ENCODE measurements around the gene OCA2. TPM values are rescaled to one million over a fixed set of nuclear protein-coding genes. Genes with fewer than 3 reads are reported as not detected.

Gene OCA2
- total and polyA plus RNA-seq, 2 of the 4 experiments (the other 2 are of a cell fraction), result under 0.01 to 0.03 TPM

GRCh38 chr15:28068930-28069329 is 30.2 kb downstream of the OCA2 start:
- ChIA-PET POLR2A (ENCODE audit: unreplicated experiment) (no interaction called here), CTCF (no interaction called here)
- Histone ChIP-seq H3K9ac (ENCODE audit: low read depth, low read length) (no peak overlapping the region), H3K9me1 (ENCODE audit: insufficient read depth, low read length) (no peaks in the 10 kb centered on the region), H2AK9ac (replicated peaks; ENCODE audit: low read depth, low read length, poor library complexity) (no peak overlapping the region), H3K27ac (ENCODE audit: insufficient read depth, low read length) (no peak overlapping the region), H4K8ac (ENCODE audit: low read depth in 2 of 2, low read length in 2 of 2) (no peak overlapping the region), H2BK15ac (ENCODE audit: low read depth, low read length) (no peak overlapping the region), H2AFZ (replicated peaks; ENCODE audit: low read length, poor library complexity) (no peak overlapping the region), H3K18ac (ENCODE audit: low read depth, low read length) (no peak overlapping the region), H3K4me2 (ENCODE audit: low read depth, low read length) (no peak overlapping the region), H2BK120ac (ENCODE audit: low read depth, low read length) (no peak overlapping the region), H3K79me1 (ENCODE audit: low read depth in 1 of 2, low read length in 2 of 2) (no peaks in the 10 kb centered on the region), H2BK5ac (ENCODE audit: low read depth, low read length, poor library complexity, severe bottlenecking) (no peak overlapping the region), H4K5ac (ENCODE audit: low read depth, low read length) (no peak overlapping the region), H4K20me1 (ENCODE audit: insufficient read depth, low read length) (no peaks in the 10 kb centered on the region), H3K14ac (replicated peaks; ENCODE audit: low read depth, low read length) (no peak overlapping the region), H3K4me1 (ENCODE audit: control insufficient read depth, insufficient read depth, low read length) (no peaks in the 10 kb centered on the region), H2BK20ac (ENCODE audit: low read depth, low read length) (no peak overlapping the region), H3K56ac (ENCODE audit: extremely low read depth, insufficient read depth, low read length) (no peak overlapping the region), H3K23ac (ENCODE audit: low read depth, low read length) (no peak overlapping the region), H3K36me3 (ENCODE audit: control insufficient read depth, insufficient read depth, low read length) (no peaks in the 10 kb centered on the region), H3K9me3 (ENCODE audit: control insufficient read depth, insufficient read depth, low read length) (no peaks in the 10 kb centered on the region), H2AK5ac (ENCODE audit: low read depth, low read length) (no peak overlapping the region), H4K91ac (ENCODE audit: insufficient read depth, low read depth, low read length) (no peak overlapping the region), H3K4ac (ENCODE audit: low read depth, low read length) (no peak overlapping the region), H3K27me3 (ENCODE audit: control insufficient read depth, insufficient read depth, low read length) (no peaks in the 10 kb centered on the region), H3K4me3 (ENCODE audit: insufficient read depth, low read depth, low read length) (no peak overlapping the region)
- no peak for TF ChIP-seq CTCF (conservative IDR thresholded peaks at IDR 0.05; ENCODE audit: low read depth, low read length)
- no peak for TF ChIP-seq MAZ (IDR thresholded peaks at IDR 0.05; ENCODE audit: borderline replicate concordance, low read depth, low read length)
- no peak for TF ChIP-seq USF2 (IDR thresholded peaks at IDR 0.05; ENCODE audit: low read depth, low read length)
- no peak for TF ChIP-seq MXI1 (IDR thresholded peaks at IDR 0.05; ENCODE audit: borderline replicate concordance, low read depth, low read length)
- no peak for TF ChIP-seq NFE2L2 (IDR thresholded peaks at IDR 0.05; ENCODE audit: low read depth, low read length)
- TF ChIP-seq FOS (IDR thresholded peaks at IDR 0.05; ENCODE audit: low read depth, low read length), result no peak
- TF ChIP-seq RAD21 (IDR thresholded peaks at IDR 0.05; ENCODE audit: low read length), result no peak
- TF ChIP-seq SMC3 (IDR thresholded peaks at IDR 0.05; ENCODE audit: low read depth, low read length), result no peak
- TF ChIP-seq BHLHE40 (IDR thresholded peaks at IDR 0.05; ENCODE audit: low read depth, low read length), result no peak
- TF ChIP-seq CHD1 (IDR thresholded peaks at IDR 0.05; ENCODE audit: low read depth, low read length), result no peak
- TF ChIP-seq POLR2A (IDR thresholded peaks at IDR 0.05; ENCODE audit: low read depth, low read length), result no peak
- no peak for TF ChIP-seq MAFK (IDR thresholded peaks at IDR 0.05; ENCODE audit: low read depth, low read length)
- dilution Hi-C loops (cut with HindIII; ENCODE audit: low sequenced_read_pairs, unreplicated experiment), result no loop called here
- no TSS peak for BruUV-seq (replicated peaks)
- in situ Hi-C loops (cut with MboI; ENCODE audit: low sequenced_read_pairs), result no loop called here
- ATAC-seq (ENCODE audit: low read depth) (no peak), DNase-seq (no peak)
- WGBS, 2 experiments (ENCODE audit: extremely low coverage in 2 of 2, insufficient read length in 1 of 2), result no CpG with 5 or more reads among the region's 1 CpG
- intact Hi-C loops (cut with micrococcal nuclease), result no loop called here

Data from IMR-90 (cell line).